Measurements from ENCODE around the gene POLR2H.
"Not testable (repeated sequence)": the region's sequence is repeated elsewhere in the genome, so short reads cannot be mapped to it uniquely, and the experiment has no call there.

The POLR2H gene

GRCh38 chr3:184335661-184336546 is 25.6 kb upstream of the POLR2H start:
- peak; percentile 44 to 51 for ATAC-seq

GRCh38 chr3:184336547-184337398 is 24.7 kb upstream of the POLR2H start:
- ATAC-seq = no peak

GRCh38 chr3:184337399-184337714 is 24.2 kb upstream of the POLR2H start, which contains the start of gene FAM131A:
TSS of gene FAM131A (plus strand) at chr3:184337600. CDS start at chr3:184337631, 31 bp downstream.
- no peak for ATAC-seq

GRCh38 chr3:184337981-184338380 is 23.5 kb upstream of the POLR2H start:
- ATAC-seq = no peak

- no peak for ATAC-seq
Observed at GRCh38 chr3:184338511-184338945, 23.0 kb upstream of the POLR2H start.

- ATAC-seq = no peak
Observed at GRCh38 chr3:184339001-184339400, 22.5 kb upstream of the POLR2H start.

GRCh38 chr3:184339451-184340135 is 21.9 kb upstream of the POLR2H start:
- ATAC-seq = not testable (repeated sequence)

- ATAC-seq = no peak
Observed at GRCh38 chr3:184341925-184342324, 19.6 kb upstream of the POLR2H start.

- ATAC-seq = no peak
Observed at GRCh38 chr3:184343200-184343876, 18.2 kb upstream of the POLR2H start.

- no peak for ATAC-seq
Observed at GRCh38 chr3:184344579-184345316, 16.8 kb upstream of the POLR2H start.

GRCh38 chr3:184345317-184346144 is 16.0 kb upstream of the POLR2H start:
- ATAC-seq = peak; percentile 28 to 38

GRCh38 chr3:184346480-184347190 is 14.9 kb upstream of the POLR2H start:
- ATAC-seq = no peak

GRCh38 chr3:184347321-184348056 is 14.0 kb upstream of the POLR2H start:
- no peak for ATAC-seq

GRCh38 chr3:184348057-184348382 is 13.5 kb upstream of the POLR2H start:
- ATAC-seq = no peak

- ATAC-seq = no peak
Observed at GRCh38 chr3:184349563-184350470, 11.7 kb upstream of the POLR2H start.

- no peak for ATAC-seq
Observed at GRCh38 chr3:184350618-184351017, 10.9 kb upstream of the POLR2H start.

GRCh38 chr3:184351511-184352148 is 9.9 kb upstream of the POLR2H start:
- no peak for ATAC-seq
